Fibroblast of lung (primary cell): ENCODE data around the gene ART4. TPM values are rescaled to one million over a fixed set of nuclear protein-coding genes. Genes with fewer than 3 reads are reported as not detected.

Source experiments
- DNase-seq, 2 donors: peaks; one replicate each; pipeline versions ENCODE4 v3.0.0 to v3.0.0-alpha.2; 2010; ENCODE audit warnings: low read depth in 2 of 2
- H2AFZ ChIP-seq: 2 replicates; pipeline ENCODE4 v1.5.1; 2012; ENCODE audit warnings: low read length, control low read depth, inconsistent platforms
- H3K27ac ChIP-seq: 2 replicates; pipeline ENCODE4 v1.5.1; 2011; ENCODE audit warnings: low read length, control low read depth; ENCODE audit not compliant: insufficient read depth
- H3K27me3 ChIP-seq: 2 replicates; pipeline ENCODE4 v1.5.1; 2011; ENCODE audit warnings: mild to moderate bottlenecking, low read length; ENCODE audit not compliant: control insufficient read depth, insufficient read depth
- H3K36me3 ChIP-seq: 2 replicates; pipeline ENCODE4 v1.5.1; 2011; ENCODE audit warnings: low read length; ENCODE audit not compliant: control insufficient read depth, insufficient read depth
- H3K4me1 ChIP-seq: 2 replicates; pipeline ENCODE4 v1.5.1; 2011; ENCODE audit warnings: low read length; ENCODE audit not compliant: control insufficient read depth, insufficient read depth; ENCODE audit errors: extremely low read depth
- H3K4me2 ChIP-seq: 2 replicates; pipeline ENCODE4 v1.5.1; 2011; ENCODE audit warnings: low read length, control low read depth; ENCODE audit not compliant: insufficient read depth; ENCODE audit errors: extremely low read depth
- H3K4me3 ChIP-seq, 4 experiments: fragments of 200-600 bp in 1 of 4; sonication (generic) in 1 of 4; replicated peaks in 1 of 4; 2 replicates each; pipeline ENCODE4 v1.5.1; 2011 to 2016; ENCODE audit warnings: low read length in 4 of 4, low read depth in 3 of 4, mild to moderate bottlenecking in 3 of 4, control low read depth in 2 of 4, inconsistent platforms in 1 of 4, mixed read lengths in 1 of 4; ENCODE audit not compliant: insufficient read depth in 1 of 4; ENCODE audit errors: control extremely low read depth in 1 of 4
- H3K79me2 ChIP-seq: 2 replicates; pipeline ENCODE4 v1.5.1; 2012; ENCODE audit warnings: mild to moderate bottlenecking, low read length, inconsistent platforms; ENCODE audit not compliant: control insufficient read depth, insufficient read depth
- H3K9ac ChIP-seq: 2 replicates; pipeline ENCODE4 v1.5.1; 2011; ENCODE audit warnings: mild to moderate bottlenecking, low read length, control low read depth; ENCODE audit not compliant: insufficient read depth
- H3K9me3 ChIP-seq: 2 replicates; pipeline ENCODE4 v1.5.1; 2012; ENCODE audit warnings: low read depth, low read length; ENCODE audit not compliant: control insufficient read depth, insufficient read depth
- H4K20me1 ChIP-seq: 2 replicates; pipeline ENCODE4 v1.5.1; 2011; ENCODE audit warnings: low read length; ENCODE audit not compliant: control insufficient read depth, insufficient read depth; ENCODE audit errors: extremely low read depth
- EZH2 ChIP-seq: IDR thresholded peaks from 2 replicates; pipeline ENCODE4 v1.5.1; 2012; ENCODE audit warnings: low read length, control low read depth, mild to moderate bottlenecking; ENCODE audit errors: missing control alignments
- polyA plus RNA-seq, 2 donors: library from polyadenylated mRNA; depleted of rRNA in 1 of 2; stranded (reverse) in 1 of 2; unstranded in 1 of 2; fragments of >200 nt; gene quantifications; 2 replicates each; pipeline ENCODE4 v1.2.1, GENCODE V29; 2011 to 2012; ENCODE audit warnings: missing spikeins in 1 of 2
- total RNA-seq: library from RNA; depleted of rRNA; stranded (reverse); fragments of >200 nt; gene quantifications from 2 replicates; pipeline ENCODE4 v1.2.1, GENCODE V29; 2014
- TF ChIP-seq, protein P1 (sequence below), 2 donors: IDR thresholded peaks in 1 of 2; conservative IDR thresholded peaks in 1 of 2; 1 replicate in 1 of 2; 2 replicates in 1 of 2; pipeline ENCODE4 v1.5.1; 2011 to 2012; ENCODE audit warnings: low read length in 2 of 2, control low read depth in 1 of 2, inconsistent platforms in 1 of 2, low read depth in 1 of 2, mild to moderate bottlenecking in 1 of 2

ART4 gene
- total and polyA plus RNA-seq, 2 donors (not counting 1 experiment from before 2014, with no cell fraction given), result not detected

- Histone ChIP-seq H3K36me3 (no peaks in the 10 kb centered on the region), H3K4me1 (peaks cover 2% of the 10 kb centered on the region), H3K4me2 (no peak overlapping the region), H2AFZ (no peak overlapping the region), H3K9ac (no peak overlapping the region), H3K27ac (no peak overlapping the region), H3K79me2 (no peaks in the 10 kb centered on the region), H3K9me3 (no peaks in the 10 kb centered on the region), H4K20me1 (no peaks in the 10 kb centered on the region), H3K4me3 (no peak overlapping the region), H3K27me3 (no peaks in the 10 kb centered on the region)
- peak in 1 of 2 donors; percentile 75 for DNase-seq
- no peak for TF ChIP-seq EZH2
- TF ChIP-seq, protein P1, sequence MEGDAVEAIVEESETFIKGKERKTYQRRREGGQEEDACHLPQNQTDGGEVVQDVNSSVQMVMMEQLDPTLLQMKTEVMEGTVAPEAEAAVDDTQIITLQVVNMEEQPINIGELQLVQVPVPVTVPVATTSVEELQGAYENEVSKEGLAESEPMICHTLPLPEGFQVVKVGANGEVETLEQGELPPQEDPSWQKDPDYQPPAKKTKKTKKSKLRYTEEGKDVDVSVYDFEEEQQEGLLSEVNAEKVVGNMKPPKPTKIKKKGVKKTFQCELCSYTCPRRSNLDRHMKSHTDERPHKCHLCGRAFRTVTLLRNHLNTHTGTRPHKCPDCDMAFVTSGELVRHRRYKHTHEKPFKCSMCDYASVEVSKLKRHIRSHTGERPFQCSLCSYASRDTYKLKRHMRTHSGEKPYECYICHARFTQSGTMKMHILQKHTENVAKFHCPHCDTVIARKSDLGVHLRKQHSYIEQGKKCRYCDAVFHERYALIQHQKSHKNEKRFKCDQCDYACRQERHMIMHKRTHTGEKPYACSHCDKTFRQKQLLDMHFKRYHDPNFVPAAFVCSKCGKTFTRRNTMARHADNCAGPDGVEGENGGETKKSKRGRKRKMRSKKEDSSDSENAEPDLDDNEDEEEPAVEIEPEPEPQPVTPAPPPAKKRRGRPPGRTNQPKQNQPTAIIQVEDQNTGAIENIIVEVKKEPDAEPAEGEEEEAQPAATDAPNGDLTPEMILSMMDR (conservative IDR thresholded peaks at IDR 0.05 in 1 of 2, IDR thresholded peaks at IDR 0.05 in 1 of 2; ENCODE audit: low read depth in 1 of 2, low read length in 2 of 2), result no peak
Observed at GRCh38 chr12:14846042-14846587, 2.8 kb upstream of the ART4 start.

DNA sequence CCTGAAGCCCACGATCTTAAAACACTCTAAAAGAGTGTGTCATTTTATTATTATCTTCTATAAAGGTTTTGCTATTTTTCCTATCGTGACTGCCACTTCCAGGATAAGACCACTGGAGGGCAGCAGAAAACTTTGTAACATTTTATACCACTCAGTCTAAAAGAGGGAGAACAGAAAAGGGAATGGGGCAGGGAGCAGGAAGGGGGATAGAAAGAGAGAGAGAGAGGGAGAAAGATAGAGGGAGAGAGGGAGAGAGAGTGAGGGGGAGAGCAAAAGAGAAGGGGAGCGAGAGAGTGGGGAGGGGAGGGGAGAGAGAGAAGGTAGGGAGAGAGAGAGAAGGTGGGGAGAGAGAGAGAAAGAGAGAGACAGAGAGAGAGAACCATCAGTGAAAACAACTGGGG, 2.0 kb upstream of the ART4 start:
- H3K4me3 ChIP-seq, result no peak overlapping the region
- no peaks in the 10 kb centered on the region for H3K27me3 ChIP-seq
- peak; percentile 52 to 73 for DNase-seq
- H3K4me2 ChIP-seq, result no peak overlapping the region
- H3K9ac ChIP-seq, result no peak overlapping the region
- H3K27ac ChIP-seq, result no peak overlapping the region
- no peaks in the 10 kb centered on the region for H4K20me1 ChIP-seq
- peak overlapping the region; percentile 27 for H2AFZ ChIP-seq
- TF ChIP-seq, protein P1 (conservative IDR thresholded peaks at IDR 0.05 in 1 of 2, IDR thresholded peaks at IDR 0.05 in 1 of 2; ENCODE audit: low read depth in 1 of 2, low read length in 2 of 2), result peak; percentile 71 to 75
- TF ChIP-seq EZH2, result no peak
- H3K4me1 ChIP-seq, result peaks cover 2% of the 10 kb centered on the region
- no peaks in the 10 kb centered on the region for H3K79me2 ChIP-seq
- H3K9me3 ChIP-seq, result no peaks in the 10 kb centered on the region
- no peaks in the 10 kb centered on the region for H3K36me3 ChIP-seq

DNA sequence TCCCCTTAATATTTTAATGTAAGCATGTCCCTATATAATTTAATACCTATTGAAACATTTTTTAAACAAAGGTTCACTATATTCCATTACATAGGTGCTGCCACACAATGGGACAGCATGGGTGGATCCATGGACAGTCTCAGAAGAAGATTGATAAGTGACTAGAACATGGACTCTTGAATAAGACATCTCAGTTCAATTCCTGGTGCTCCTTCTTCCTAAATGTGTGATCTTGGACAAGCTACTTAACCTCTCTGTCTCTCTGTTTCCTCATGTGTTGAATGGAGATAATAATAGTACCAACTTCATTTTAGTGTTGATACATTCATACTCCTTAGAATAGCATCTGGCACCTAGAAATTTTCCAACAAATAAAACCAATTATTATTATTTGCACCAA, 1.1 kb upstream of the ART4 start:
- TF ChIP-seq EZH2, result no peak
- TF ChIP-seq, protein P1 (conservative IDR thresholded peaks at IDR 0.05 in 1 of 2, IDR thresholded peaks at IDR 0.05 in 1 of 2; ENCODE audit: low read depth in 1 of 2, low read length in 2 of 2), result no peak
- DNase-seq, result no peak
- Histone ChIP-seq H3K27ac (no peak overlapping the region), H3K79me2 (no peaks in the 10 kb centered on the region), H3K4me1 (peaks cover 2% of the 10 kb centered on the region), H3K4me2 (no peak overlapping the region), H3K9me3 (no peaks in the 10 kb centered on the region), H3K27me3 (no peaks in the 10 kb centered on the region), H3K36me3 (no peaks in the 10 kb centered on the region), H3K9ac (no peak overlapping the region), H3K4me3 (no peak overlapping the region), H2AFZ (no peak overlapping the region), H4K20me1 (no peaks in the 10 kb centered on the region)
